Astrocyte of the hippocampus (primary cell): ENCODE results near the gene PTPN20.
"Not testable (repeated sequence)": the region's sequence is repeated elsewhere in the genome, so short reads cannot be mapped to it uniquely, and the experiment has no call there.

Experiments used
- DNase-seq: peaks from one replicate; pipeline ENCODE4 v3.0.0; 2011; ENCODE audit warnings: low read depth, low spot score

PTPN20 gene

GRCh38 chr10:46952540-46952939 lies 41.3 kb downstream of the PTPN20 start:
- DNase-seq: not testable (repeated sequence)

GRCh38 chr10:46960742-46961141 lies 49.5 kb downstream of the PTPN20 start:
- DNase-seq: not testable (repeated sequence)

GRCh38 chr10:46963356-46963755 lies 52.1 kb downstream of the PTPN20 start:
- DNase-seq: not testable (repeated sequence)

- DNase-seq: not testable (repeated sequence)
Observed at GRCh38 chr10:46967013-46967412, 55.8 kb downstream of the PTPN20 start.

GRCh38 chr10:46980223-46980622 lies 69.0 kb downstream of the PTPN20 start:
- not testable (repeated sequence) for DNase-seq

- not testable (repeated sequence) for DNase-seq
Observed at GRCh38 chr10:46987233-46987924, 76.2 kb downstream of the PTPN20 start.

GRCh38 chr10:46992803-46993561 lies 81.8 kb downstream of the PTPN20 start:
- DNase-seq: peak; percentile 50

GRCh38 chr10:46995234-46995633 lies 84.0 kb downstream of the PTPN20 start:
- DNase-seq: no peak

GRCh38 chr10:46998192-46998591 lies 87.0 kb downstream of the PTPN20 start:
- no peak for DNase-seq

- DNase-seq: no peak
Observed at GRCh38 chr10:46998595-46998994, 87.4 kb downstream of the PTPN20 start.

- no peak for DNase-seq
Observed at GRCh38 chr10:46999217-46999616, 88.0 kb downstream of the PTPN20 start.

GRCh38 chr10:47008769-47009168 lies 97.5 kb downstream of the PTPN20 start:
- peak; percentile 35 for DNase-seq

GRCh38 chr10:47009215-47009838 lies 98.1 kb downstream of the PTPN20 start:
- no peak for DNase-seq

- no peak for DNase-seq
Observed at GRCh38 chr10:47010036-47010435, 98.8 kb downstream of the PTPN20 start.

GRCh38 chr10:47012214-47012613 lies 101.0 kb downstream of the PTPN20 start:
- no peak for DNase-seq

- DNase-seq: no peak
Observed at GRCh38 chr10:47013507-47014154, 102.4 kb downstream of the PTPN20 start.

GRCh38 chr10:47015404-47015803 lies 104.2 kb downstream of the PTPN20 start:
- DNase-seq: no peak

- DNase-seq: no peak
Observed at GRCh38 chr10:47016564-47016963, 105.3 kb downstream of the PTPN20 start.

GRCh38 chr10:47018026-47018735 lies 107.0 kb downstream of the PTPN20 start:
- no peak for DNase-seq

GRCh38 chr10:47019155-47020145 lies 108.2 kb downstream of the PTPN20 start:
- DNase-seq: no peak
